IPS-20b (cell line): Measurements from ENCODE around the gene MFSD2B.
A peak's percentile ranks its signal among the peaks of the same experiment; 100 is the strongest.
"Not testable (repeated sequence)": the region's sequence is repeated elsewhere in the genome, so short reads cannot be mapped to it uniquely, and the experiment has no call there.

Experiments used
- H3K27ac ChIP-seq: one replicate; pipeline ENCODE4 v1.5.1; 2013; ENCODE audit warnings: low read length
- H3K27me3 ChIP-seq: 2 replicates; pipeline ENCODE4 v1.6.1; 2013; ENCODE audit warnings: mild to moderate bottlenecking, low read length, inconsistent platforms; ENCODE audit not compliant: insufficient read depth
- H3K36me3 ChIP-seq: 2 replicates; pipeline ENCODE4 v1.6.1; 2013; ENCODE audit warnings: low read depth, mild to moderate bottlenecking, inconsistent platforms, low read length, moderate library complexity; ENCODE audit not compliant: insufficient read depth
- H3K4me1 ChIP-seq: 2 replicates; pipeline ENCODE4 v1.6.1; 2013; ENCODE audit warnings: mild to moderate bottlenecking, control low read depth, inconsistent platforms, low read length, moderate library complexity; ENCODE audit not compliant: insufficient read depth
- H3K4me3 ChIP-seq: 2 replicates; pipeline ENCODE4 v1.5.1; 2013; ENCODE audit warnings: mild to moderate bottlenecking, low read length, inconsistent platforms
- H3K9ac ChIP-seq: 2 replicates; pipeline ENCODE4 v1.6.1; 2013; ENCODE audit warnings: low read depth, mild to moderate bottlenecking, inconsistent platforms, low read length, moderate library complexity
- H3K9me3 ChIP-seq: 2 replicates; pipeline ENCODE4 v1.6.1; 2013; ENCODE audit warnings: mild to moderate bottlenecking, low read depth, low read length, inconsistent platforms; ENCODE audit not compliant: insufficient read depth

The MFSD2B gene

GRCh38 chr2:24010477-24011249 lies 778 bp downstream of the MFSD2B start:
- no peaks in the 10 kb centered on the region for H3K36me3 ChIP-seq
- no peak overlapping the region for H3K27ac ChIP-seq
- no peaks in the 10 kb centered on the region for H3K9me3 ChIP-seq
- H3K27me3 ChIP-seq: peaks cover 30% of the 10 kb centered on the region
- H3K9ac ChIP-seq: peak overlapping the region; percentile 73; the same call in 1 of the 2 replicates
- no peaks in the 10 kb centered on the region for H3K4me1 ChIP-seq
- peak overlapping the region; percentile 67 for H3K4me3 ChIP-seq

- no peak overlapping the region for H3K4me3 ChIP-seq
- no peaks in the 10 kb centered on the region; the same call in 1 of the 2 replicates for H3K4me1 ChIP-seq
- H3K27me3 ChIP-seq: peaks cover 30% of the 10 kb centered on the region
Measured at GRCh38 chr2:24011250-24012104, 1.6 kb downstream of the MFSD2B start.

DNA sequence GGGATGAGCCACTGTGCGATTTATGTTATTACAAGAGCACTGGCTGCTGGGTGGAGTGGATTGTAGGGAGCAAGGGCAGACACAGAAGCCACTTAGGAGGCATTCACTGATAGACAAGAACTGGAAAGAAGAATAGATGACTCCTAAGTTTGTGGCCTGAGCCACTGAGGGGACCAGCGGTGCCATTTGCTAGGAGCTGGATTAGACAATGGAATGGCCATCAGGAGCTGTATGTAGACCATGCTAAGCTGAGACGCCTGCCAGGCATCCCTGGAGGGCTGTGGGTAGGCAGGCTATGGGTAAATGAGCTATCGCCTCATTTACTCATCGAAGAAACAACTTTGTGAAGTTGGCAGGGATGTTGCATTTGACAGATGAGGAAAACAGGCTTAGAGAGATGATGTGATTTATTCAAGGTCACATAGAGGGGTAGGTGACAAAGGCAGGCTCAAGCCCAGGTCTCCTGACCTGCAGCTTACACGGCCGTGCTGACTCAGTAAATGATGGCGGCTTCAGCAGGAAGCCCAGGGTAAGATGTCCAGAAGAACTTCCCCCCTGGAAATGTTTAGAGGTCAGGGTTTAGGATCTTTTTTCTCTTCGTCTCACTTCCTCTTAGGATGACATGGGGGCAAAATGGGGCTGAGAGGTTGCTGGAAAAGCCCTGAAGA lies 2.8 kb downstream of the MFSD2B start:
- Histone ChIP-seq H3K4me1 (no peaks in the 10 kb centered on the region; the same call in 1 of the 2 replicates), H3K9ac (no peak overlapping the region), H3K27ac (no peak overlapping the region)

More at GRCh38 chr2:24011250-24012104, 1.6 kb downstream of the MFSD2B start:
- Histone ChIP-seq H3K9ac (no peak overlapping the region), H3K27ac (no peak overlapping the region), H3K9me3 (no peaks in the 10 kb centered on the region), H3K36me3 (no peaks in the 10 kb centered on the region)

GRCh38 chr2:24014902-24015301 lies 5.0 kb downstream of the MFSD2B start:
- H3K27ac ChIP-seq, H3K9me3 ChIP-seq, H3K36me3 ChIP-seq, H3K4me1 ChIP-seq, H3K9ac ChIP-seq, H3K4me3 ChIP-seq: not testable (repeated sequence)
- peaks cover 17% of the 10 kb centered on the region for H3K27me3 ChIP-seq

More for the DNA sequence above, 2.8 kb downstream of the MFSD2B start:
- Histone ChIP-seq H3K4me3 (no peak overlapping the region), H3K36me3 (no peaks in the 10 kb centered on the region), H3K9me3 (no peaks in the 10 kb centered on the region), H3K27me3 (peaks cover 30% of the 10 kb centered on the region)

DNA sequence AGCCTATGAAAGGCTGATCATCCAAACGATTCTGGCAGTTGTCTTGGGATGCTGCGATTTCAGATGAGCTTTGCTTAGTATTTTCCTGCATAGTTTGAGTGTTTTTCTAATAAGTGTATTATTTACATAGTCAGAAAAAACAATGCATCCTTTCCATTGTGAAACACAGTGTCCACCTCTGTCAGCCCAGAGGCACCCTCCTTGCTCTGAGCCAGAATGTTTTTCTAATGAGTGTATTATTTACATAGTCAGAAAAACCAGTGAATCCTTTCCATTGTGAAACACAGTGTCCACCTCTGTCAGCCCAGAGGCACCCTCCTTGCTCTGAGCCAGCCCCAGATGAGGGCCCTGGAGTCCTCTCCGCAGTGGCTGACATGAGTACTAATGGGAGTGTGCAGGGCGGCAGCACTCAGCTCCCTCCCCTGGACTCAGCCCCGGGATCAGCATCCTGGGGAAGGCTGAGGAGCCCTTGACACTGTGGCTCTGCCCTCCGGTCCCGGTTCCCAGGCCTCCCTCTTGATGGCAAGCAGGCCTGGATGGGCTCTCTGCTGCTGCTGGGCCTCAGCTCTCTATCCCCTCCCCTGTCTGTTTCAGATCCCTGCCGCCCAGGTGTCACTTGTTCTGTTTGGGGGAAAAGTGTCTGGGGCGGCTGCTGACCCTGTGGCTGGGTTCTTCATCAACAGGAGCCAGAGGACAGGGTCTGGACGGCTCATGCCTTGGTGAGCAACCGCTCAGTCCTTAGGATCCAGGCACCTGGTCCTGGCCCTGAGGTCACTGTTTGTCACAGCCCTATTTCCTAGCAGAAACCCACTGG lies 5.9 kb downstream of the MFSD2B start:
- Histone ChIP-seq H3K4me1 (no peaks in the 10 kb centered on the region; the same call in 1 of the 2 replicates), H3K4me3 (no peak overlapping the region), H3K36me3 (no peaks in the 10 kb centered on the region), H3K27ac (no peak overlapping the region), H3K9me3 (no peaks in the 10 kb centered on the region), H3K9ac (no peak overlapping the region), H3K27me3 (peaks cover 8% of the 10 kb centered on the region)

DNA sequence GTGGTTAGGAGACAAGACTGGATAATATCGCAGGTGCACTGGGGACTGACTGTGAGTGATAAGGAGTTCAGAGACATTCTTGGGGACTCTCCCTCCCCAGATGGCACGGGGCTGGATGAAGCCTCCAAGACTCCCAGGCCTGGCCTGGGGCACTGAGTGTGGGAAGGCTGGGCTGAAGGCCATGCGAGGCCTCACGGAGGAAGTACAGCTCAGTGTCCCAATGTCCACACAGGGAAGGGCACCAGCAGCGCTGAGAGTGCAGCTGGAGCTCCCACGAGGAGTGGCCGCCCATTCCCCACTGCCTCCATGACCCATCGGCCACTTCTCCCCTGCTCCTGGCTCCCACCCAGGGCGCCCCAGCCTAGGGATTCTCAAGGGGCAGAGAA lies 6.5 kb downstream of the MFSD2B start:
- Histone ChIP-seq H3K36me3 (no peaks in the 10 kb centered on the region), H3K27ac (no peak overlapping the region), H3K4me3 (no peak overlapping the region), H3K27me3 (peaks cover 2% of the 10 kb centered on the region; the same call in 1 of the 2 replicates), H3K4me1 (no peaks in the 10 kb centered on the region; the same call in 1 of the 2 replicates), H3K9ac (no peak overlapping the region), H3K9me3 (no peaks in the 10 kb centered on the region)

DNA sequence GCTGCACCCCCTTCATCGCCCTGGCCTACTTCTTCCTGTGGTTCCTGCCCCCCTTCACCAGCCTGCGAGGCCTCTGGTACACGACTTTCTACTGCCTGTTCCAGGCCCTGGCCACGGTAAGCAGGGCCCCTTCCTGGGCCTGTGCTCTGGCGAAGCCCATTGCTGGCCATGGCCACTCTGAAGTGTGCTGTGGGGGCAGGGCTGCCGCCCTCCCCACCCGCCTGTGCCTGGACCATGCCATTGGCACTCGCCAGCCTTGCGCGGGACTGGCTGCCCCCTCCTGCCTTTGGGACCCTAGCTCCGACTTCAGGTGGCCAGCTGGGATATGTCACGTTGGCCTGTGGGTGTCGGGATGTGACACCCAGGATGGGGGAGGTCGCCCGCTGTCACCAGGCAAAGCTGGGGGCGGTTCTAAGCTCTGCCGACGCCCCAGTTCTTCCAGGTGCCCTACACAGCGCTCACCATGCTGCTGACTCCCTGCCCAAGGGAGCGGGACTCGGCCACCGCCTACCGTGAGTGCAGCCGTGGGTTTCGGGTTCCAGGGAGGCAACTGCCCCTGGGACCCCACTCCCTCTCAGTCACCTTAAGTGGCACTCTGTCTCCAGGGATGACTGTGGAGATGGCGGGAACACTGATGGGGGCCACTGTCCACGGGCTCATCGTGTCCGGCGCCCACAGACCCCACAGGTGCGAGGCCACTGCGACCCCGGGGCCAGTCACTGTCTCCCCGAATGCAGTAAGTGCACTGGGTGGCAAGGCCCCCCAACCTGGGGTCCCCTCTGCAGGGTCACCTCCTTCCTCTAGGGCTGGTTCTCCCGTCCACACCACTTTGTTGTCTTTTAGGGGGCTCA lies 7.2 kb downstream of the MFSD2B start:
- Histone ChIP-seq H3K9ac (no peak overlapping the region), H3K9me3 (no peaks in the 10 kb centered on the region), H3K27me3 (no peaks in the 10 kb centered on the region), H3K4me3 (no peak overlapping the region), H3K4me1 (no peaks in the 10 kb centered on the region; the same call in 1 of the 2 replicates), H3K36me3 (no peaks in the 10 kb centered on the region), H3K27ac (no peak overlapping the region)

GRCh38 chr2:24017711-24018110 lies 7.8 kb downstream of the MFSD2B start:
- Histone ChIP-seq H3K9ac (no peak overlapping the region), H3K36me3 (0 out of 2 replicates have a peak, but pooled peaks cover 4% of the 10 kb centered on the region), H3K27ac (no peak overlapping the region), H3K4me1 (no peaks in the 10 kb centered on the region; the same call in 1 of the 2 replicates), H3K4me3 (no peak overlapping the region), H3K27me3 (no peaks in the 10 kb centered on the region), H3K9me3 (no peaks in the 10 kb centered on the region)

DNA sequence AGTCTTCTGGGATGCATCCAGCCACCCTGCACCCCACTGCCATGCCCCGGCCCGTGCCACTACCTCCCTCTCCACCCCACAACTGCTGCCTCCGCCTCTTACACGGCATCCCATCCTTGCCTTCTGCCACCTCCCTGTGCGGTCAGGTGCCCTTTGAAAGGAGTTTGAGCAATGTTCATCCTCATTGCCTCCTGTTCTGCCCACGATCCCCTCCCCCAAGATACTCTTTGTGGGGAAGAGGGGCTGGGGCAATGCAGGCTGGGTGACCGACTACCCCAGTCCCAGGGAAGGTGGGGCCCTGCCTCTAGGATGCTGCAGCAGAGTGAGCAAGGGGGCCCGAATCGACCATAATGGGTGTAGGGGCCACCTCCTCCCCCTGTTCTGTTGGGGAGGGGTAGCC lies 8.4 kb downstream of the MFSD2B start:
- no peak overlapping the region for H3K27ac ChIP-seq
- H3K9me3 ChIP-seq: no peaks in the 10 kb centered on the region
- no peaks in the 10 kb centered on the region; the same call in 1 of the 2 replicates for H3K4me1 ChIP-seq
- H3K27me3 ChIP-seq: no peaks in the 10 kb centered on the region
- H3K36me3 ChIP-seq: peaks cover 4% of the 10 kb centered on the region; the same call in 1 of the 2 replicates
- no peak overlapping the region for H3K9ac ChIP-seq
- H3K4me3 ChIP-seq: no peak overlapping the region

DNA sequence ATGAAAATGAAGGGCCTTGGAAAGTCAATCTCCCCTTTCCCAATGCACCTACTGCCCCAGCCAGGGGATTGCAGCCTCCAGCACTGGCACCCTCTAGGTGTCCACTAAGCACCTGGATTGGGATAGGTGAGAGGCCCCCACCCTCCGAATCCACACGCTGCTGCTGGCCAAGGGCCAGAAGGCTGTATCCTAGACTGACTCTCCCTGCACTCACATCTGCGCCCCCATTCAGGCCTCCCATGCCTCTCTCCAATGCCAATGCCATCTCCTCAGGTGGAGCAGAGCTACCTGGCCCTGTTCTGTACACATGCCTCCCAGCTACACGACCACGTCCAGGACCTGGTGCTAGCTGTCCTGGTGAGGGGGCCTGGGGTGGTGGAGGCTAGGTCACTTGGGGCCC lies 9.8 kb downstream of the MFSD2B start:
- H3K4me1 ChIP-seq: no peaks in the 10 kb centered on the region; the same call in 1 of the 2 replicates
- H3K36me3 ChIP-seq: peaks cover 14% of the 10 kb centered on the region; the same call in 1 of the 2 replicates
- H3K27me3 ChIP-seq: no peaks in the 10 kb centered on the region
- H3K9me3 ChIP-seq: no peaks in the 10 kb centered on the region
- no peak overlapping the region for H3K4me3 ChIP-seq
- no peak overlapping the region for H3K9ac ChIP-seq
- no peak overlapping the region for H3K27ac ChIP-seq
